Measurements from ENCODE around the gene DDX24. TPM values are rescaled to one million over a fixed set of nuclear protein-coding genes. Genes with fewer than 3 reads are reported as not detected.

DDX24 gene
- total and polyA plus RNA-seq, 9 of the 15 experiments (the other 6 are each of a cell fraction or from before 2014, with no cell fraction given), result 82.4 to 175 (median 122) TPM

DNA sequence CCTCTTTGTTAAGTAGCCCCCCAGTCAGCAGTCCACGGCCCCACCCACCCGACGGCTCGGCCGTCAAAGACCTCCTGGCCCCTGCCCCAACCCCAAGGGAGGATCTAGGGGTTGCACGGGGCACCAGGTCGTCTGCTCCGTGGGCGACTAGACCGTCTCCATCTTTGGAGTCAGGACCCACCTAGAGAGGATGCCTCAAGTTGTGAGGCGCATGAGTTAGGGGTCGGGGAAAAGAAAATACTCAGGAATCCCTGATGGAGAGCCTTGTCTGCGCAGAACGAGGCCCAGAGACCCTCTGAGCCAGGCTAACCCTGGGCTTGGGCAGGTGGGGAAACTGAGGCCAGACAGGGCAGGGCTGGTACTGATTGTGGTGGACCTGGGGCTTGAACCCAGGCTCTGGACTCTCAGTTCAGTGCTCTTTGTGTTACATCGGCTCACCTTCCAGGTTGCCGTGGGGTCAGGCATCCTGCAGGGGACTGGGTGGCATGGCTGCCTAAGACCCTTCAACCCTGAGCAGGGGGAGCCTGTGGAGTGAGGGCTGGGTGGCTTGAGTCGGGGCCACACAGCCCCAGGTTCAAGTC is 54.0 kb downstream of the DDX24 start:
- intact Hi-C loops (cut with micrococcal nuclease), result no loop called here
- H3K4me3 ChIP-seq, result peak overlapping the region; percentile 37
- FAIRE-seq, result no peak
- BruUV-seq (replicated peaks), result no TSS peak
- DNase-seq (ENCODE audit: extremely low read depth in 1 of 4, low spot score in 3 of 4), result no peak
- H3K36me3 ChIP-seq (ENCODE audit: control insufficient read depth, insufficient read depth, low read length), result no peaks in the 10 kb centered on the region
- POLR2A ChIA-PET, result no interaction called here
- peaks cover 0 to 7% of the 10 kb centered on the region in 2 experiments; a peak in 1 of 5 replicates for H3K4me1 ChIP-seq (replicated peaks in 1 of 2; ENCODE audit: control insufficient read depth in 2 of 2, insufficient read depth in 2 of 2, low read length in 2 of 2)
- ATAC-seq, result no peak
- peak overlapping the region; percentile 52; the same call in 1 of the 2 replicates for H3K4me2 ChIP-seq (ENCODE audit: insufficient read depth, low read length)
- peak overlapping the region in 1 of 2 experiments; percentile 28; a peak in 1 of 4 replicates for H3K9ac ChIP-seq (ENCODE audit: insufficient read depth in 1 of 2, low read depth in 2 of 2, low read length in 2 of 2)
- peaks cover 6% of the 10 kb centered on the region; the same call in 1 of the 2 replicates for H4K20me1 ChIP-seq (replicated peaks; ENCODE audit: control insufficient read depth, insufficient read depth, low read length)
- H2AFZ ChIP-seq (ENCODE audit: low read depth, low read length), result 0 out of 2 replicates have a peak overlapping the region, but pooled peaks have one; percentile 45
- H3K79me2 ChIP-seq (ENCODE audit: control insufficient read depth, insufficient read depth, low read length), result no peaks in the 10 kb centered on the region
- no peak overlapping the region for H3K27ac ChIP-seq (ENCODE audit: extremely low read depth, low read depth, low read length)
- H3K9me3 ChIP-seq (replicated peaks; ENCODE audit: control insufficient read depth, insufficient read depth, low read depth, low read length), result no peaks in the 10 kb centered on the region
- in situ Hi-C loops (cut with MboI), result no loop called here
- H3K27me3 ChIP-seq (ENCODE audit: control insufficient read depth in 2 of 2, insufficient read depth in 2 of 2, low read length in 2 of 2), result peaks cover 0 to 4% of the 10 kb centered on the region in 2 experiments; a peak in 1 of 5 replicates
- 21% methylated on average over 11 of the region's 17 CpGs for WGBS (ENCODE audit: insufficient coverage, low coverage, missing lambda C conversion rate)
- CTCF ChIA-PET (ENCODE audit: low intra/inter-chr PET ratio), result no interaction called here
- no peaks in the 10 kb centered on the region for H3K9me1 ChIP-seq (ENCODE audit: control insufficient read depth, insufficient read depth, low read length)
- TF ChIP-seq MXD1 (CRISPR knock-in tag; IDR thresholded peaks at IDR 0.05; ENCODE audit: borderline replicate concordance, poor library complexity, severe bottlenecking) (no peak), ATF3 (IDR thresholded peaks at IDR 0.05) (no peak), ATF3 (CRISPR knock-in tag; conservative IDR thresholded peaks at IDR 0.05) (no peak), MCM2 (IDR thresholded peaks at IDR 0.05; ENCODE audit: low read depth) (no peak), ZNF830 (CRISPR knock-in tag; IDR thresholded peaks at IDR 0.05) (no peak)
